ENCODE measurements around the gene FAM89A. TPM values are rescaled to one million over a fixed set of nuclear protein-coding genes. Genes with fewer than 3 reads are reported as not detected.

FAM89A gene
- total RNA-seq, 1 donor from 2014 or later: 86.2 TPM

- no peak for DNase-seq (ENCODE audit: extremely low read depth, low read depth, low spot score)
These were observed 67.2 kb downstream of the FAM89A start for GRCh38 chr1:230972855-230973271.

GRCh38 chr1:230971771-230972170 lies 68.3 kb downstream of the FAM89A start:
- DNase-seq (ENCODE audit: extremely low read depth, low read depth, low spot score): no peak

GRCh38 chr1:230970432-230970831 lies 69.6 kb downstream of the FAM89A start:
- no peak for DNase-seq (ENCODE audit: extremely low read depth, low read depth, low spot score)

Other genes starting within 250 kb of the FAM89A start
- gene C1orf198, start 171.7 kb downstream of the FAM89A start, total RNA-seq: 34.1 and 83.2 TPM in 2 replicates
- gene TTC13, start 61.4 kb downstream of the FAM89A start, total RNA-seq: 12.9 and 19.7 TPM in 2 replicates
- 17.9 and 23.2 TPM in 2 replicates for gene ARV1, start 61.2 kb downstream of the FAM89A start, total RNA-seq
- 0.29 and 0.58 TPM in 2 replicates for gene TRIM67, start 121.8 kb upstream of the FAM89A start, total RNA-seq
- gene GNPAT, start 201.0 kb upstream of the FAM89A start, total RNA-seq: 40.5 and 41.7 TPM in 2 replicates

Measured in glomerular endothelial cell (primary cell).